HepG2 (cell line): Measurements from ENCODE around the gene KAT7. TPM values are rescaled to one million over a fixed set of nuclear protein-coding genes. Genes with fewer than 3 reads are reported as not detected.

Experiments
- AHDC1 ChIP-seq: sonication (generic); formaldehyde crosslinking; IDR thresholded peaks from 2 replicates; pipeline ENCODE4 v1.5.1; 2020; ENCODE audit warnings: mild to moderate bottlenecking, missing genetic modification reagents, borderline replicate concordance
- AKAP8 ChIP-seq: sonication (generic); formaldehyde crosslinking; IDR thresholded peaks from 2 replicates; pipeline ENCODE4 v1.5.1; 2020; ENCODE audit warnings: mild to moderate bottlenecking, missing genetic modification reagents
- BRF2 ChIP-seq: sonication (generic); formaldehyde crosslinking; IDR thresholded peaks from 2 replicates; pipeline ENCODE4 v1.8.1; 2022; ENCODE audit warnings: mild to moderate bottlenecking, missing genetic modification reagents
- GTF2F1 ChIP-seq: fragments of 150-350 bp; IDR thresholded peaks from 2 replicates; pipeline ENCODE4 v1.6.1; 2014; ENCODE audit warnings: low read length
- JUND ChIP-seq: sonication (generic); formaldehyde crosslinking; IDR thresholded peaks from 2 replicates; pipeline ENCODE4 v1.8.0; 2022; ENCODE audit warnings: mild to moderate bottlenecking, missing genetic modification reagents
- MXD3 ChIP-seq: IDR thresholded peaks from 2 replicates; pipeline ENCODE4 v1.6.1; 2016; ENCODE audit warnings: mild to moderate bottlenecking, missing biosample characterization, missing genetic modification reagents
- NCOA5 ChIP-seq: sonication (generic); formaldehyde crosslinking; IDR thresholded peaks from 2 replicates; pipeline ENCODE4 v1.4.0; 2020; ENCODE audit warnings: missing genetic modification reagents
- NR2F2 ChIP-seq: IDR thresholded peaks from 2 replicates; pipeline ENCODE4 v1.6.1; 2012; ENCODE audit warnings: low read depth, inconsistent platforms, borderline replicate concordance
- PCBP2 ChIP-seq: fragments of 200-400 bp; formaldehyde crosslinking; optimal IDR thresholded peaks from 2 replicates; pipeline ENCODE3; 2018; ENCODE audit warnings: low read length, low read depth; ENCODE audit not compliant: poor library complexity, severe bottlenecking
- SALL2 ChIP-seq: sonication (generic); formaldehyde crosslinking; IDR thresholded peaks from 2 replicates; pipeline ENCODE4 v1.8.1; 2023; ENCODE audit warnings: mild to moderate bottlenecking, missing genetic modification reagents, inconsistent platforms
- SMARCC2 ChIP-seq: fragments of 450-650 bp; IDR thresholded peaks from 2 replicates; pipeline ENCODE4 v1.6.1; 2017; ENCODE audit warnings: antibody characterized with exemption, mild to moderate bottlenecking
- TAF15 ChIP-seq: fragments of 200-400 bp; formaldehyde crosslinking; IDR thresholded peaks from one replicate; pipeline ENCODE4 v1.6.1; 2018; ENCODE audit warnings: mild to moderate bottlenecking, low read depth, low read length; ENCODE audit not compliant: poor library complexity, severe bottlenecking
- TERF1 ChIP-seq: sonication (generic); formaldehyde crosslinking; IDR thresholded peaks from 2 replicates; pipeline ENCODE4 v1.8.0; 2022; ENCODE audit warnings: mild to moderate bottlenecking, missing genetic modification reagents, moderate library complexity
- ZFP82 ChIP-seq: sonication (generic); formaldehyde crosslinking; IDR thresholded peaks from 2 replicates; pipeline ENCODE4 v1.5.1; 2020; ENCODE audit warnings: mild to moderate bottlenecking, missing genetic modification reagents, borderline replicate concordance
- ZFYVE20 ChIP-seq: sonication (generic); formaldehyde crosslinking; IDR thresholded peaks from 2 replicates; pipeline ENCODE4 v1.8.0; 2023; ENCODE audit warnings: low read depth, mild to moderate bottlenecking, moderate library complexity, missing genetic modification reagents, borderline replicate concordance
- ZNF253 ChIP-seq: sonication (generic); formaldehyde crosslinking; IDR thresholded peaks from 2 replicates; pipeline ENCODE4 v1.8.0; 2022; ENCODE audit warnings: mild to moderate bottlenecking, missing genetic modification reagents, borderline replicate concordance
- ZNF30 ChIP-seq: sonication (generic); formaldehyde crosslinking; IDR thresholded peaks from 2 replicates; pipeline ENCODE4 v1.5.0; 2020; ENCODE audit warnings: mild to moderate bottlenecking, missing genetic modification reagents
- ZNF362 ChIP-seq: sonication (generic); formaldehyde crosslinking; IDR thresholded peaks from 2 replicates; pipeline ENCODE4 v1.4.0; 2020; ENCODE audit warnings: missing genetic modification reagents, mild to moderate bottlenecking, borderline replicate concordance
- ZNF564 ChIP-seq: sonication (generic); formaldehyde crosslinking; IDR thresholded peaks from 2 replicates; pipeline ENCODE4 v1.8.1; 2023; ENCODE audit warnings: mild to moderate bottlenecking, missing genetic modification reagents
- polyA plus RNA-seq, 8 experiments: library from polyadenylated mRNA; depleted of rRNA in 3 of 8; stranded (reverse) in 7 of 8; unstranded in 1 of 8; fragments of >200 nt; fragmentation: Illumina TruSeq in 4 of 8; extraction: Trizol in 4 of 8; gene quantifications; 2 replicates each; pipeline versions ENCODE4 v1.2.1 to v1.2.3, GENCODE V29; 2011 to 2016; ENCODE audit warnings: low read depth in 4 of 8, missing spikeins in 1 of 8, mixed read lengths in 1 of 8; ENCODE audit not compliant: insufficient read depth in 1 of 8
- total RNA-seq, 5 experiments: library from RNA; depleted of rRNA; stranded (reverse); fragments of >200 nt; fragmentation: Illumina TruSeq; extraction: Trizol; gene quantifications; 2 replicates each; pipeline ENCODE4 v1.2.3, GENCODE V29; 2016; ENCODE audit warnings: low read depth in 1 of 5

Gene KAT7
- total and polyA plus RNA-seq, 2 of the 13 experiments (the other 11 are each of a cell fraction or from before 2014, with no cell fraction given) = 21.2 to 39.2 TPM

GRCh38 chr17:49788478-49789242 lies at the start of gene KAT7 (continued):
- TF ChIP-seq NR2F2 (no peak), SALL2 (peak; percentile 85; the same call in 1 of the 2 replicates), TAF15 (peak; percentile 72), NCOA5 (0 out of 2 replicates have a peak, but pooled peaks have one; percentile 66), AHDC1 (CRISPR knock-in tag) (no peak), BRF2 (no peak), JUND (CRISPR knock-in tag) (0 out of 2 replicates have a peak, but pooled peaks have one; percentile 27), ZFP82 (CRISPR knock-in tag) (no peak; the same call in 1 of the 2 replicates), PCBP2 (no peak), ZNF30 (no peak), TERF1 (no peak), AKAP8 (no peak), ZFYVE20 (no peak), ZNF362 (CRISPR knock-in tag) (peak; percentile 80; the same call in 1 of the 2 replicates), GTF2F1 (peak; percentile 35; the same call in 1 of the 2 replicates), ZNF253 (no peak), ZNF564 (0 out of 2 replicates have a peak, but pooled peaks have one; percentile 35), SMARCC2 (no peak), MXD3 (CRISPR knock-in tag) (peak; percentile 89)
